ENCODE data around the gene BTBD16.

DNA sequence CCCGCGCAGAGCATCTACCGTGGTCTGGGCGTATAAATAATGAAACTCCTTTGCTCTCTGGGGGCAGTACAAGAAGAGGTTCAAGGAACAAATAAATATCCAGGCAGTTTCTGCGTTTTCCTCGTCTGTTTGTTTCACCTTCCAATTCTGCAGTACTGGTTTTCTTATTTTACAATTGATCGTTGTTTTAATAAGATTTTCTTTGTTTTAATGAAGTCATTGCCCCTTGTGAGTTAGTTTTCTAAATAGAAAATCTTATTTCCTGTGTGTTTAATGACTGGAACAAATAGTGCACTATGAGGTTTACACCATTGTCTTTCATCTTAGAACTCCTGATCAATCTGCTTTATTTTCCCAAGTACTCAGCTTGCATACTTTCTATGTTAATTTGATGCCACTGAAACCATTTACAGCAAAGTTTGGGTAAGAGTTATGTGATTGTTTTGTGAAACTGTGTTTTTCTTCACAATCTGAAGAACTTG is 104.6 kb downstream of the BTBD16 start:
- TF ChIP-seq RAD21 (IDR thresholded peaks at IDR 0.05; ENCODE audit: low read length) (no peak), POLR2A (IDR thresholded peaks at IDR 0.05; ENCODE audit: low read depth, low read length) (no peak), MAZ (IDR thresholded peaks at IDR 0.05; ENCODE audit: borderline replicate concordance, low read depth, low read length) (no peak), CEBPB (IDR thresholded peaks at IDR 0.05; ENCODE audit: low read depth, low read length) (no peak), FOS (IDR thresholded peaks at IDR 0.05; ENCODE audit: low read depth, low read length) (no peak), CHD1 (IDR thresholded peaks at IDR 0.05; ENCODE audit: low read depth, low read length) (no peak), RFX5 (IDR thresholded peaks at IDR 0.05; ENCODE audit: low read depth, low read length) (no peak), MXI1 (IDR thresholded peaks at IDR 0.05; ENCODE audit: borderline replicate concordance, low read depth, low read length) (no peak), RCOR1 (IDR thresholded peaks at IDR 0.05; ENCODE audit: insufficient replicate concordance, low read length) (no peak), BHLHE40 (IDR thresholded peaks at IDR 0.05; ENCODE audit: low read depth, low read length) (no peak), SMC3 (IDR thresholded peaks at IDR 0.05; ENCODE audit: low read depth, low read length) (no peak)
- TF ChIP-seq, protein P1, sequence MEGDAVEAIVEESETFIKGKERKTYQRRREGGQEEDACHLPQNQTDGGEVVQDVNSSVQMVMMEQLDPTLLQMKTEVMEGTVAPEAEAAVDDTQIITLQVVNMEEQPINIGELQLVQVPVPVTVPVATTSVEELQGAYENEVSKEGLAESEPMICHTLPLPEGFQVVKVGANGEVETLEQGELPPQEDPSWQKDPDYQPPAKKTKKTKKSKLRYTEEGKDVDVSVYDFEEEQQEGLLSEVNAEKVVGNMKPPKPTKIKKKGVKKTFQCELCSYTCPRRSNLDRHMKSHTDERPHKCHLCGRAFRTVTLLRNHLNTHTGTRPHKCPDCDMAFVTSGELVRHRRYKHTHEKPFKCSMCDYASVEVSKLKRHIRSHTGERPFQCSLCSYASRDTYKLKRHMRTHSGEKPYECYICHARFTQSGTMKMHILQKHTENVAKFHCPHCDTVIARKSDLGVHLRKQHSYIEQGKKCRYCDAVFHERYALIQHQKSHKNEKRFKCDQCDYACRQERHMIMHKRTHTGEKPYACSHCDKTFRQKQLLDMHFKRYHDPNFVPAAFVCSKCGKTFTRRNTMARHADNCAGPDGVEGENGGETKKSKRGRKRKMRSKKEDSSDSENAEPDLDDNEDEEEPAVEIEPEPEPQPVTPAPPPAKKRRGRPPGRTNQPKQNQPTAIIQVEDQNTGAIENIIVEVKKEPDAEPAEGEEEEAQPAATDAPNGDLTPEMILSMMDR (conservative IDR thresholded peaks at IDR 0.05; ENCODE audit: low read depth, low read length), result no peak
- TF ChIP-seq, protein P2, sequence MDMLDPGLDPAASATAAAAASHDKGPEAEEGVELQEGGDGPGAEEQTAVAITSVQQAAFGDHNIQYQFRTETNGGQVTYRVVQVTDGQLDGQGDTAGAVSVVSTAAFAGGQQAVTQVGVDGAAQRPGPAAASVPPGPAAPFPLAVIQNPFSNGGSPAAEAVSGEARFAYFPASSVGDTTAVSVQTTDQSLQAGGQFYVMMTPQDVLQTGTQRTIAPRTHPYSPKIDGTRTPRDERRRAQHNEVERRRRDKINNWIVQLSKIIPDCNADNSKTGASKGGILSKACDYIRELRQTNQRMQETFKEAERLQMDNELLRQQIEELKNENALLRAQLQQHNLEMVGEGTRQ (IDR thresholded peaks at IDR 0.05; ENCODE audit: low read depth, low read length), result no peak

All from IMR-90 (cell line).